ENCODE results near the gene GALNT9. TPM values are rescaled to one million over a fixed set of nuclear protein-coding genes. Genes with fewer than 3 reads are reported as not detected.

GALNT9 gene
- total and polyA plus RNA-seq, 10 donors = 0.20 to 2.4 (median 0.84) TPM

DNA sequence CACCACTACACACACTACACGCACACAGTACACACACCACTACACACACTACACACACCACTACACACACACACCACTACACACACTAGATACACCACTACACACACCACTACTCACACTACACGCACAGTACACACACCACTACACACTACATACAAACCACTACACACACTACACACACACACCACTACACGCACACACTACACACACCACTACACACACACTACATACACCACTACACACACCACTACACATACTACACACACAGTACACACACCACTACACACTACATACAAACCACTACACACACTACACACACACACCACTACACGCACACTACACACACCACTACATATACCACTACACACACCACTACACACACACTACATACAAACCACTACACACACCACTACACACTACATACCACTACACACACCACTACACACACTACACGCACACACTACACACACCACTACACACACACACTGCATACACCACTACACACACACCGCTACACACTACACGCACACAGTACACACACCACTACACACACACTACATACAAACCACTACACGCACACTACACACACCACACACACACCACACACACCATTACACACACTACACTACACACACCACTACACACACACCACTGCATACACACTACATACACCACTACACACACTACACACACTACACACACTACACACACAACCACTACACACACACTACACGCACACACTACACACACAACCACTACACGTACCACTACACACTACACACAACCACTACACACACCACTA lies 173.4 kb downstream of the GALNT9 start:
- Histone ChIP-seq H3K36me3 (peaks cover 0 to 20% (median 15%) of the 10 kb centered on the region in 6 donors), H3K27me3 (replicated peaks in 1 of 7) (no peaks in the 10 kb centered on the region), H3K4me3 (no peak overlapping the region), H3K4me1 (peaks cover 7 to 17% (median 12%) of the 10 kb centered on the region in 6 donors), H3K27ac (no peak overlapping the region), H3K9me3 (no peaks in the 10 kb centered on the region)
- no peak for TF ChIP-seq POLR2AphosphoS5 (IDR thresholded peaks at IDR 0.05)
- no peak for TF ChIP-seq POLR2A (IDR thresholded peaks at IDR 0.05)
- TF ChIP-seq, protein P1, sequence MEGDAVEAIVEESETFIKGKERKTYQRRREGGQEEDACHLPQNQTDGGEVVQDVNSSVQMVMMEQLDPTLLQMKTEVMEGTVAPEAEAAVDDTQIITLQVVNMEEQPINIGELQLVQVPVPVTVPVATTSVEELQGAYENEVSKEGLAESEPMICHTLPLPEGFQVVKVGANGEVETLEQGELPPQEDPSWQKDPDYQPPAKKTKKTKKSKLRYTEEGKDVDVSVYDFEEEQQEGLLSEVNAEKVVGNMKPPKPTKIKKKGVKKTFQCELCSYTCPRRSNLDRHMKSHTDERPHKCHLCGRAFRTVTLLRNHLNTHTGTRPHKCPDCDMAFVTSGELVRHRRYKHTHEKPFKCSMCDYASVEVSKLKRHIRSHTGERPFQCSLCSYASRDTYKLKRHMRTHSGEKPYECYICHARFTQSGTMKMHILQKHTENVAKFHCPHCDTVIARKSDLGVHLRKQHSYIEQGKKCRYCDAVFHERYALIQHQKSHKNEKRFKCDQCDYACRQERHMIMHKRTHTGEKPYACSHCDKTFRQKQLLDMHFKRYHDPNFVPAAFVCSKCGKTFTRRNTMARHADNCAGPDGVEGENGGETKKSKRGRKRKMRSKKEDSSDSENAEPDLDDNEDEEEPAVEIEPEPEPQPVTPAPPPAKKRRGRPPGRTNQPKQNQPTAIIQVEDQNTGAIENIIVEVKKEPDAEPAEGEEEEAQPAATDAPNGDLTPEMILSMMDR (IDR thresholded peaks at IDR 0.05 in 8 of 11, conservative IDR thresholded peaks at IDR 0.05 in 3 of 11) = no peak
- WGBS, 5 donors = 94 to 98% (median 96%) methylated on average over 9 to 10 of the region's 10 CpGs
- intact Hi-C loops (cut with DNase I; ENCODE audit: low total_unique reads) = loop anchor here (10.0 kb wide), 2 partner anchors 259 to 459 kb away; partner anchors contain the start of genes LRCOL1 and P2RX2
- no peak for DNase-seq

- Histone ChIP-seq H3K4me1 (peaks cover 7 to 17% (median 12%) of the 10 kb centered on the region in 6 donors), H3K27me3 (replicated peaks in 1 of 7) (no peaks in the 10 kb centered on the region), H3K27ac (no peak overlapping the region), H3K36me3 (peaks cover 0 to 26% (median 19%) of the 10 kb centered on the region in 6 donors), H3K4me3 (no peak overlapping the region), H3K9me3 (no peaks in the 10 kb centered on the region)
- 79 to 87% (median 83%) methylated on average over 36 to 51 of the region's 51 CpGs for WGBS, 5 donors
- DNase-seq = peak; percentile 76
- TF ChIP-seq POLR2AphosphoS5 (IDR thresholded peaks at IDR 0.05) (peak in 2 of 3 donors; percentile 21 to 25), POLR2A (IDR thresholded peaks at IDR 0.05) (no peak)
- TF ChIP-seq, protein P1 (IDR thresholded peaks at IDR 0.05 in 8 of 11, conservative IDR thresholded peaks at IDR 0.05 in 3 of 11) = no peak
- intact Hi-C loops (cut with DNase I; ENCODE audit: low total_unique reads) = loop anchor here (10.0 kb wide), 2 partner anchors 260 to 460 kb away; partner anchors contain the start of genes LRCOL1 and P2RX2
Observed at GRCh38 chr12:132154941-132155770, 174.2 kb downstream of the GALNT9 start.

GRCh38 chr12:132154341-132154761 lies 175.0 kb downstream of the GALNT9 start:
- Histone ChIP-seq H3K36me3 (peaks cover 0 to 26% (median 19%) of the 10 kb centered on the region in 6 donors), H3K27ac (no peak overlapping the region), H3K27me3 (replicated peaks in 1 of 7) (no peaks in the 10 kb centered on the region), H3K4me3 (peak overlapping the region in 5 of 8 donors; percentile 6 to 48 (median 15)), H3K9me3 (no peaks in the 10 kb centered on the region), H3K4me1 (peaks cover 7 to 17% (median 12%) of the 10 kb centered on the region in 6 donors)
- WGBS, 5 donors = 66 to 73% (median 68%) methylated on average over 9 to 21 of the region's 21 CpGs
- intact Hi-C loops (cut with DNase I; ENCODE audit: low total_unique reads) = loop anchor here (10.0 kb wide), 2 partner anchors 260 to 460 kb away; partner anchors contain the start of genes LRCOL1 and P2RX2
- DNase-seq = peak; percentile 59
- TF ChIP-seq POLR2AphosphoS5 (IDR thresholded peaks at IDR 0.05) = no peak
- TF ChIP-seq, protein P1 (IDR thresholded peaks at IDR 0.05 in 8 of 11, conservative IDR thresholded peaks at IDR 0.05 in 3 of 11) = no peak
- no peak for TF ChIP-seq POLR2A (IDR thresholded peaks at IDR 0.05)
